WTC11 (cell line): Measurements from ENCODE around the gene TLE4. TPM values are rescaled to one million over a fixed set of nuclear protein-coding genes. Genes with fewer than 3 reads are reported as not detected.

ENCODE experiments used
- ATAC-seq: fragments of 200-7000 bp; cut with Tn5 transposase; 2 replicates; pipeline ENCODE4 v1.10.0; 2021; ENCODE audit warnings: mild to moderate bottlenecking, moderate library complexity
- CTCF ChIA-PET: fragments of 300-600 bp; sonication (Branson Sonifier 250); formaldehyde crosslinking; loops from one replicate; lab custom pipeline; 2021; ENCODE audit warnings: antibody characterized with exemption; lab: Charles Lee
- POLR2A ChIA-PET: fragments of 350-600 bp; sonication (Branson Sonifier 250); formaldehyde crosslinking; loops from one replicate; lab custom pipeline; 2021; ENCODE audit warnings: antibody characterized with exemption; lab: Charles Lee
- DNase-seq: peaks from one replicate; pipeline ENCODE4 v3.0.0; 2021; ENCODE audit warnings: low spot score
- H3K27ac Mint-ChIP-seq: 2 replicates; pipeline ENCODE4 v1.8.0; 2021; ENCODE audit warnings: mixed read lengths
- H3K27me3 Mint-ChIP-seq: 2 replicates; pipeline ENCODE4 v1.8.0; 2021; ENCODE audit warnings: low read depth, mild to moderate bottlenecking, moderate library complexity, mixed read lengths
- H3K36me3 Mint-ChIP-seq: 2 replicates; pipeline ENCODE4 v1.8.0; 2021; ENCODE audit warnings: mixed read lengths
- H3K4me1 Mint-ChIP-seq: 2 replicates; pipeline ENCODE4 v1.8.0; 2022; ENCODE audit warnings: mixed read lengths
- H3K4me3 Mint-ChIP-seq: 2 replicates; pipeline ENCODE4 v1.8.0; 2021; ENCODE audit warnings: mild to moderate bottlenecking, moderate library complexity, mixed read lengths
- H3K9me3 Mint-ChIP-seq: 2 replicates; pipeline ENCODE4 v1.8.0; 2021; ENCODE audit warnings: mixed read lengths
- CBFB ChIP-seq: sonication (generic); formaldehyde crosslinking; IDR thresholded peaks from 2 replicates; pipeline ENCODE4 v1.8.1; 2022; ENCODE audit warnings: mild to moderate bottlenecking, low read depth, missing genetic modification reagents
- CREM ChIP-seq: sonication (generic); formaldehyde crosslinking; IDR thresholded peaks from 2 replicates; pipeline ENCODE4 v1.8.1; 2022; ENCODE audit warnings: mild to moderate bottlenecking, missing genetic modification reagents, moderate library complexity
- EMX1 ChIP-seq: fragments of 250-450 bp; sonication (Bioruptor Pico); IDR thresholded peaks from 2 replicates; pipeline ENCODE4 v1.8.0; 2021; ENCODE audit warnings: mild to moderate bottlenecking
- FOXP1 ChIP-seq: sonication (generic); formaldehyde crosslinking; IDR thresholded peaks from 2 replicates; pipeline ENCODE4 v1.8.0; 2022; ENCODE audit warnings: missing genetic modification reagents, mild to moderate bottlenecking, moderate library complexity, borderline replicate concordance
- GTF2I ChIP-seq: fragments of 250-450 bp; sonication (Bioruptor Pico); conservative IDR thresholded peaks from 2 replicates; pipeline ENCODE4 v1.4.0; 2021; ENCODE audit warnings: mild to moderate bottlenecking
- IRF2 ChIP-seq: sonication (generic); formaldehyde crosslinking; IDR thresholded peaks from 2 replicates; pipeline ENCODE4 v1.8.0; 2022; ENCODE audit warnings: low read depth, missing genetic modification reagents, borderline replicate concordance
- KAT7 ChIP-seq: sonication (generic); formaldehyde crosslinking; IDR thresholded peaks from 2 replicates; pipeline ENCODE4 v1.8.1; 2023; ENCODE audit warnings: missing genetic modification reagents, mild to moderate bottlenecking, borderline replicate concordance
- MXD4 ChIP-seq: fragments of 250-450 bp; sonication (Bioruptor Pico); IDR thresholded peaks from 2 replicates; pipeline ENCODE4 v1.8.0; 2021; ENCODE audit warnings: mild to moderate bottlenecking, moderate library complexity, borderline replicate concordance
- NFATC4 ChIP-seq: fragments of 250-450 bp; sonication (Bioruptor Pico); IDR thresholded peaks from 2 replicates; pipeline ENCODE4 v1.9.0; 2021; ENCODE audit warnings: mild to moderate bottlenecking
- NFE2L1 ChIP-seq: sonication (generic); formaldehyde crosslinking; IDR thresholded peaks from 2 replicates; pipeline ENCODE4 v1.8.1; 2023; ENCODE audit warnings: missing genetic modification reagents
- NR1H2 ChIP-seq: sonication (generic); formaldehyde crosslinking; IDR thresholded peaks from 2 replicates; pipeline ENCODE4 v1.9.0; 2021; ENCODE audit warnings: mild to moderate bottlenecking, moderate library complexity, missing genetic modification reagents
- NR2C2 ChIP-seq: sonication (generic); formaldehyde crosslinking; IDR thresholded peaks from 2 replicates; pipeline ENCODE4 v1.8.0; 2022; ENCODE audit warnings: mild to moderate bottlenecking, missing genetic modification reagents
- NR3C1 ChIP-seq: sonication (generic); formaldehyde crosslinking; conservative IDR thresholded peaks from 2 replicates; pipeline ENCODE4 v1.8.1; 2023; ENCODE audit warnings: low read depth, mild to moderate bottlenecking, missing genetic modification reagents
- SMAD3 ChIP-seq: sonication (generic); formaldehyde crosslinking; IDR thresholded peaks from 2 replicates; pipeline ENCODE4 v1.8.0; 2022; ENCODE audit warnings: missing genetic modification reagents, mild to moderate bottlenecking, borderline replicate concordance
- SOX15 ChIP-seq: fragments of 250-450 bp; sonication (Bioruptor Pico); IDR thresholded peaks from 2 replicates; pipeline ENCODE4 v1.9.0; 2021; ENCODE audit warnings: mild to moderate bottlenecking
- SP1 ChIP-seq: sonication (generic); formaldehyde crosslinking; conservative IDR thresholded peaks from 2 replicates; pipeline ENCODE4 v1.8.1; 2022; ENCODE audit warnings: missing genetic modification reagents
- TEAD4 ChIP-seq: sonication (generic); formaldehyde crosslinking; IDR thresholded peaks from 2 replicates; pipeline ENCODE4 v1.8.0; 2022; ENCODE audit warnings: mild to moderate bottlenecking, missing genetic modification reagents
- TP53 ChIP-seq: sonication (generic); formaldehyde crosslinking; IDR thresholded peaks from 2 replicates; pipeline ENCODE4 v1.8.1; 2023; ENCODE audit warnings: mild to moderate bottlenecking, missing genetic modification reagents
- ZBTB21 ChIP-seq: sonication (generic); formaldehyde crosslinking; IDR thresholded peaks from 2 replicates; pipeline ENCODE4 v1.8.1; 2023; ENCODE audit warnings: mild to moderate bottlenecking, missing genetic modification reagents, borderline replicate concordance
- ZNF263 ChIP-seq: sonication (generic); formaldehyde crosslinking; IDR thresholded peaks from 2 replicates; pipeline ENCODE4 v1.8.1; 2022; ENCODE audit warnings: low read depth, mild to moderate bottlenecking, moderate library complexity, missing genetic modification reagents
- ZNF396 ChIP-seq: fragments of 250-450 bp; sonication (Bioruptor Pico); IDR thresholded peaks from 2 replicates; pipeline ENCODE4 v1.8.0; 2021; ENCODE audit warnings: mild to moderate bottlenecking, moderate library complexity, borderline replicate concordance
- ZNF416 ChIP-seq: fragments of 250-450 bp; sonication (Bioruptor Pico); IDR thresholded peaks from 2 replicates; pipeline ENCODE4 v1.9.0; 2021; ENCODE audit warnings: mild to moderate bottlenecking, inconsistent platforms
- ZNF423 ChIP-seq: fragments of 250-450 bp; sonication (Bioruptor Pico); IDR thresholded peaks from 2 replicates; pipeline ENCODE4 v2.1.2; 2022; ENCODE audit warnings: mild to moderate bottlenecking, moderate library complexity
- ZNF671 ChIP-seq: fragments of 250-450 bp; sonication (Bioruptor Pico); IDR thresholded peaks from 2 replicates; pipeline ENCODE4 v1.8.0; 2021; ENCODE audit warnings: mild to moderate bottlenecking
- total RNA-seq: library from RNA; stranded (reverse); gene quantifications from 3 replicates; pipeline ENCODE4 v1.2.3, GENCODE V29; 2021
- TF ChIP-seq, protein P1 (sequence below): sonication (generic); formaldehyde crosslinking; IDR thresholded peaks from 2 replicates; pipeline ENCODE4 v1.8.1; 2023; ENCODE audit warnings: mild to moderate bottlenecking, missing genetic modification reagents, moderate library complexity
- TF ChIP-seq, protein P2 (sequence below): sonication (generic); formaldehyde crosslinking; IDR thresholded peaks from 2 replicates; pipeline ENCODE4 v1.8.0; 2023; ENCODE audit warnings: missing genetic modification reagents
- TF ChIP-seq, protein P3 (sequence below): sonication (generic); formaldehyde crosslinking; IDR thresholded peaks from 2 replicates; pipeline ENCODE4 v1.8.0; 2023; ENCODE audit warnings: mild to moderate bottlenecking, missing genetic modification reagents
- TF ChIP-seq, protein P4 (sequence below): sonication (generic); formaldehyde crosslinking; IDR thresholded peaks from 2 replicates; pipeline ENCODE4 v1.8.1; 2023; ENCODE audit warnings: mild to moderate bottlenecking, missing genetic modification reagents
- TF ChIP-seq, protein P5 (sequence below): sonication (generic); formaldehyde crosslinking; IDR thresholded peaks from 2 replicates; pipeline ENCODE4 v1.8.1; 2022; ENCODE audit warnings: missing genetic modification reagents, borderline replicate concordance

Gene TLE4
- total RNA-seq, 1 experiment from 2014 or later = 48.1 TPM

DNA sequence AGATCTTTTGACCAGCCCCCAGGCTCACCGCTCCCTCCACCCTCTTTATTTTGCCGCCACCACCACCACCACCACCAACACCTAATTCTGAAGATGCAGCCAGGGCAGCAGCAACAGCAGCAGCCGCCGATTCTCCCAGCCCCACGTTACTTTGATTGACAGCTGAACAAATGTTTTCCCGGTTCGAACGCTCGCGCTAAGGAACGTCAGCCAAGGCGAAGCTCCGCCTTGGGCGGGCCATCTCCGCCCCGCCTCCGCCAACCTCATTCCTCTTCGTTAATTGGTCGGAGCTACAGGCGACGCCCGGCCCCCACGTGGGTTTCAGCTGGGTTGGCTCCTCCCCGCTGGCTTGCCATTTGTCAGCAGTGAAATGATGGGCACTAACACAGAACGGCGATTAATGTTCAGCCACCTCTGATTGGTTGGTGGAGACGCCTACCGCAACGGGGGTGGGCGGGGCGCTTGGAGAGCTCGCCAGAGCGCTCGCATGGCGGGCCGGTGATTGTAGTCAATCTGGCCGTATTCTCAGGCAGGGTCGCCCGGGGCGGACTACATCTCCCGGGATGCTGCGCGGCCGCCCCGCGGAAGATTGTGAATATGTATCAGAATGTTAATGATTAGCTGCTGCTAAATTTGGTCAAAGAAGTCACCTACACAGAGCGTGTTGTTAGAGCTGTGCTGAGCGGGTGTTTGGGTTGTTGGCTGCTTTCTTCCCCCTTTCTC lies at the start of gene TLE4 (continued):
- TF ChIP-seq NR1H2 (CRISPR knock-in tag) = no peak
- no peak for TF ChIP-seq ZNF396 (CRISPR knock-in tag)
- no peak for TF ChIP-seq ZBTB21
- TF ChIP-seq, protein P1, sequence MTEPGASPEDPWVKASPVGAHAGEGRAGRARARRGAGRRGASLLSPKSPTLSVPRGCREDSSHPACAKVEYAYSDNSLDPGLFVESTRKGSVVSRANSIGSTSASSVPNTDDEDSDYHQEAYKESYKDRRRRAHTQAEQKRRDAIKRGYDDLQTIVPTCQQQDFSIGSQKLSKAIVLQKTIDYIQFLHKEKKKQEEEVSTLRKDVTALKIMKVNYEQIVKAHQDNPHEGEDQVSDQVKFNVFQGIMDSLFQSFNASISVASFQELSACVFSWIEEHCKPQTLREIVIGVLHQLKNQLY (CRISPR knock-in tag) = no peak
- TF ChIP-seq SOX15 (CRISPR knock-in tag) = no peak
- TF ChIP-seq TP53 (CRISPR knock-in tag) = no peak
- 0 out of 2 replicates have a peak, but pooled peaks have one; percentile 41 for TF ChIP-seq CREM (CRISPR knock-in tag)
- TF ChIP-seq, protein P2, sequence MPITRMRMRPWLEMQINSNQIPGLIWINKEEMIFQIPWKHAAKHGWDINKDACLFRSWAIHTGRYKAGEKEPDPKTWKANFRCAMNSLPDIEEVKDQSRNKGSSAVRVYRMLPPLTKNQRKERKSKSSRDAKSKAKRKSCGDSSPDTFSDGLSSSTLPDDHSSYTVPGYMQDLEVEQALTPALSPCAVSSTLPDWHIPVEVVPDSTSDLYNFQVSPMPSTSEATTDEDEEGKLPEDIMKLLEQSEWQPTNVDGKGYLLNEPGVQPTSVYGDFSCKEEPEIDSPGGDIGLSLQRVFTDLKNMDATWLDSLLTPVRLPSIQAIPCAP (CRISPR knock-in tag) = no peak
- TF ChIP-seq IRF2 (CRISPR knock-in tag) = no peak
- no peak for TF ChIP-seq ZNF416
- no peak for TF ChIP-seq ZNF423 (CRISPR knock-in tag)
- no peak for TF ChIP-seq GTF2I (CRISPR knock-in tag)
- TF ChIP-seq KAT7 (CRISPR knock-in tag) = no peak
- TF ChIP-seq NFE2L1 = no peak

DNA sequence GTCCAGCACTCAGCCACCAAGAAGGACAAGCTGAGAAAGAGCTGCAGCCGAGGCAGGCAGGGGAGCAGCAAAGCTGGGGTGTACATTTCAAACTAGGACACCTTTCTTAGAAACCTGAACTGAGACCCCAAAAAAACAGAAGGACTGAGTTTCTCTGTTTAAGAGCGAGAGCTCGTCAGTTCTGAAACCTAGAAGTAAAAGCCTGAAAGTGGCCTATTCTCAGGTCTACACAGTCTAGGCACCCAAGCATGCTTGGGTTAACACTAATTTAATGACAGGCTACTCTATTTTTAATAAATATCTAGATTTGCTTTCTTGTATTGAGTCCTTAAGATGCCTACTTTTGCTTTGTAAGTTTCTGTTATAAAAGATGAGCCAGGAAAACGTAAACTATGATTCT lies 49.0 kb upstream of the TLE4 start:
- peaks cover 10% of the 10 kb centered on the region for H3K9me3 Mint-ChIP-seq
- no peak overlapping the region for H3K27ac Mint-ChIP-seq
- TF ChIP-seq EMX1 (no peak), FOXP1 (CRISPR knock-in tag) (no peak), ZNF671 (CRISPR knock-in tag) (no peak), NR3C1 (no peak), NFATC4 (CRISPR knock-in tag) (no peak)
- TF ChIP-seq, all 79 proteins: peak for 0
- no peaks in the 10 kb centered on the region for H3K4me1 Mint-ChIP-seq
- H3K4me3 Mint-ChIP-seq = no peak overlapping the region
- DNase-seq (no peak), ATAC-seq (no peak)
- ChIA-PET CTCF (no interaction called here), POLR2A (no interaction called here)
- no peaks in the 10 kb centered on the region for H3K27me3 Mint-ChIP-seq
- H3K36me3 Mint-ChIP-seq = no peaks in the 10 kb centered on the region

DNA sequence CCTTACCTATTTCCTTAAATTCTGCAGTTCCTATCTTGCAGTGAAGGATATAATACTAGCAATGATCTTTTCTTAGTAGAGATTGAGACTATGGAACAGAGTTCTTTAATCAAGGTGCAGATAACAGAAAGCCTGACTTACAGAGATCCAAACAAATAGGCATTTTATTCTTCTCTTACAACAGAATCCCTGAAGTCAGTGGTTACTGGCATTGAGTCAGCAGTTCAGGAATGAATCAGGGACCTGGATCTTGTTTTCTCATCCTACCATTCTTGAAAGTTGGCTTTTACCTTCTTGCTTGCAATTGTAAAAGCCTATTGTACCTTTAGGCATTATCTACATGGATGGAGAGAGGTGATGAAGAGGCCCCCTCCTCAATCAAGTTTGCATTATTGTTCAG lies 47.5 kb upstream of the TLE4 start:
- Mint-ChIP-seq H3K36me3 (no peaks in the 10 kb centered on the region), H3K4me1 (no peaks in the 10 kb centered on the region), H3K9me3 (peaks cover 10% of the 10 kb centered on the region), H3K27ac (no peak overlapping the region), H3K4me3 (no peak overlapping the region), H3K27me3 (no peaks in the 10 kb centered on the region)
- ATAC-seq = no peak
- ChIA-PET CTCF (no interaction called here), POLR2A (no interaction called here)
- DNase-seq = no peak
- TF ChIP-seq ZNF263 (no peak), TEAD4 (CRISPR knock-in tag) (no peak), SP1 (CRISPR knock-in tag) (no peak), SOX15 (CRISPR knock-in tag) (no peak), EMX1 (no peak), NR2C2 (no peak), CBFB (CRISPR knock-in tag) (no peak), NR1H2 (CRISPR knock-in tag) (no peak), SMAD3 (CRISPR knock-in tag) (no peak), ZNF416 (no peak), MXD4 (CRISPR knock-in tag) (no peak)
- TF ChIP-seq, protein P3, sequence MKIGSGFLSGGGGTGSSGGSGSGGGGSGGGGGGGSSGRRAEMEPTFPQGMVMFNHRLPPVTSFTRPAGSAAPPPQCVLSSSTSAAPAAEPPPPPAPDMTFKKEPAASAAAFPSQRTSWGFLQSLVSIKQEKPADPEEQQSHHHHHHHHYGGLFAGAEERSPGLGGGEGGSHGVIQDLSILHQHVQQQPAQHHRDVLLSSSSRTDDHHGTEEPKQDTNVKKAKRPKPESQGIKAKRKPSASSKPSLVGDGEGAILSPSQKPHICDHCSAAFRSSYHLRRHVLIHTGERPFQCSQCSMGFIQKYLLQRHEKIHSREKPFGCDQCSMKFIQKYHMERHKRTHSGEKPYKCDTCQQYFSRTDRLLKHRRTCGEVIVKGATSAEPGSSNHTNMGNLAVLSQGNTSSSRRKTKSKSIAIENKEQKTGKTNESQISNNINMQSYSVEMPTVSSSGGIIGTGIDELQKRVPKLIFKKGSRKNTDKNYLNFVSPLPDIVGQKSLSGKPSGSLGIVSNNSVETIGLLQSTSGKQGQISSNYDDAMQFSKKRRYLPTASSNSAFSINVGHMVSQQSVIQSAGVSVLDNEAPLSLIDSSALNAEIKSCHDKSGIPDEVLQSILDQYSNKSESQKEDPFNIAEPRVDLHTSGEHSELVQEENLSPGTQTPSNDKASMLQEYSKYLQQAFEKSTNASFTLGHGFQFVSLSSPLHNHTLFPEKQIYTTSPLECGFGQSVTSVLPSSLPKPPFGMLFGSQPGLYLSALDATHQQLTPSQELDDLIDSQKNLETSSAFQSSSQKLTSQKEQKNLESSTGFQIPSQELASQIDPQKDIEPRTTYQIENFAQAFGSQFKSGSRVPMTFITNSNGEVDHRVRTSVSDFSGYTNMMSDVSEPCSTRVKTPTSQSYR = no peak
- TF ChIP-seq, protein P4, sequence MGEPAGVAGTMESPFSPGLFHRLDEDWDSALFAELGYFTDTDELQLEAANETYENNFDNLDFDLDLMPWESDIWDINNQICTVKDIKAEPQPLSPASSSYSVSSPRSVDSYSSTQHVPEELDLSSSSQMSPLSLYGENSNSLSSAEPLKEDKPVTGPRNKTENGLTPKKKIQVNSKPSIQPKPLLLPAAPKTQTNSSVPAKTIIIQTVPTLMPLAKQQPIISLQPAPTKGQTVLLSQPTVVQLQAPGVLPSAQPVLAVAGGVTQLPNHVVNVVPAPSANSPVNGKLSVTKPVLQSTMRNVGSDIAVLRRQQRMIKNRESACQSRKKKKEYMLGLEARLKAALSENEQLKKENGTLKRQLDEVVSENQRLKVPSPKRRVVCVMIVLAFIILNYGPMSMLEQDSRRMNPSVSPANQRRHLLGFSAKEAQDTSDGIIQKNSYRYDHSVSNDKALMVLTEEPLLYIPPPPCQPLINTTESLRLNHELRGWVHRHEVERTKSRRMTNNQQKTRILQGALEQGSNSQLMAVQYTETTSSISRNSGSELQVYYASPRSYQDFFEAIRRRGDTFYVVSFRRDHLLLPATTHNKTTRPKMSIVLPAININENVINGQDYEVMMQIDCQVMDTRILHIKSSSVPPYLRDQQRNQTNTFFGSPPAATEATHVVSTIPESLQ (CRISPR knock-in tag) = no peak
- TF ChIP-seq, protein P5, sequence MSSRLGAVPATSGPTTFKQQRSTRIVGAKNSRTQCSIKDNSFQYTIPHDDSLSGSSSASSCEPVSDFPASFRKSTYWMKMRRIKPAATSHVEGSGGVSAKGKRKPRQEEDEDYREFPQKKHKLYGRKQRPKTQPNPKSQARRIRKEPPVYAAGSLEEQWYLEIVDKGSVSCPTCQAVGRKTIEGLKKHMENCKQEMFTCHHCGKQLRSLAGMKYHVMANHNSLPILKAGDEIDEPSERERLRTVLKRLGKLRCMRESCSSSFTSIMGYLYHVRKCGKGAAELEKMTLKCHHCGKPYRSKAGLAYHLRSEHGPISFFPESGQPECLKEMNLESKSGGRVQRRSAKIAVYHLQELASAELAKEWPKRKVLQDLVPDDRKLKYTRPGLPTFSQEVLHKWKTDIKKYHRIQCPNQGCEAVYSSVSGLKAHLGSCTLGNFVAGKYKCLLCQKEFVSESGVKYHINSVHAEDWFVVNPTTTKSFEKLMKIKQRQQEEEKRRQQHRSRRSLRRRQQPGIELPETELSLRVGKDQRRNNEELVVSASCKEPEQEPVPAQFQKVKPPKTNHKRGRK (CRISPR knock-in tag) = no peak
